ENCODE data around the gene DST.

DNA sequence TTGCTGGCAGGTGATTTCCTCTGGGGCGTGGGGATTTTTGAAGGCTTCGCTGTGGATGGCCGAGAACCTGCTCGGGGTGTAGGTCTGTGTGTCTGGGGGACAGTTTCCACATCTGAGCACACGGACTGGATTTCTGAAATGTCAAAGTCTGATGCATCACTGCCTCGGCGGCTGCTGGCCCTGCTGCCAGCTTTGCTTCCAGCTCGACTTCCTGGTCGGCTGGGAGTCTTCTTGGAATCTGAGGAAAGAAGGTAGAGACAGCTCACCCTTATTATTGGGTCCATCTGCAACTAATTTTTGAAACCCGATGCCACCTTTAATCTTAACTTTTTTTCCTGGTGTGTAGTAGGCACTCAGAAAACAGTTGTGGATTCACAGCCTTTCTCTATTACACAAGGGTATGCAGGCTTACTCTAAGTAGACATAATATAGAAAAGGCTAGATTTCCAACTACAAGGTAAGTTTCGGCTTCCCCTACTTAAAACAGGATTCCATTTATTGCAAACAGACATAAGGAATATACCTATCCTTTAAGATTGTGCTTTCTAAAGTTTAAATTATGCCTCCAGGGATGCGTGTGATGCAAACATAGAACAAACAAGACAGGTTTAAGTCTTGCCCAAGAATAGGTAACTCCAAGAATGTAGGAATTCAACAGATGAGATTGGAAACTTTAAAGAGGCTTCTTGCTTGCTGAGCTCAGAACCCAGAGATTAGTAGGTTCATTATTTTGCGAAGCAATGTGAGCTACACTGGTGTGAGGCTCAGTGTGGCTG, 183.5 kb downstream of the DST start:
- TF ChIP-seq, protein P1, sequence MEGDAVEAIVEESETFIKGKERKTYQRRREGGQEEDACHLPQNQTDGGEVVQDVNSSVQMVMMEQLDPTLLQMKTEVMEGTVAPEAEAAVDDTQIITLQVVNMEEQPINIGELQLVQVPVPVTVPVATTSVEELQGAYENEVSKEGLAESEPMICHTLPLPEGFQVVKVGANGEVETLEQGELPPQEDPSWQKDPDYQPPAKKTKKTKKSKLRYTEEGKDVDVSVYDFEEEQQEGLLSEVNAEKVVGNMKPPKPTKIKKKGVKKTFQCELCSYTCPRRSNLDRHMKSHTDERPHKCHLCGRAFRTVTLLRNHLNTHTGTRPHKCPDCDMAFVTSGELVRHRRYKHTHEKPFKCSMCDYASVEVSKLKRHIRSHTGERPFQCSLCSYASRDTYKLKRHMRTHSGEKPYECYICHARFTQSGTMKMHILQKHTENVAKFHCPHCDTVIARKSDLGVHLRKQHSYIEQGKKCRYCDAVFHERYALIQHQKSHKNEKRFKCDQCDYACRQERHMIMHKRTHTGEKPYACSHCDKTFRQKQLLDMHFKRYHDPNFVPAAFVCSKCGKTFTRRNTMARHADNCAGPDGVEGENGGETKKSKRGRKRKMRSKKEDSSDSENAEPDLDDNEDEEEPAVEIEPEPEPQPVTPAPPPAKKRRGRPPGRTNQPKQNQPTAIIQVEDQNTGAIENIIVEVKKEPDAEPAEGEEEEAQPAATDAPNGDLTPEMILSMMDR (IDR thresholded peaks at IDR 0.05; ENCODE audit: low read depth, low read length, poor library complexity, severe bottlenecking) = no peak
- TF ChIP-seq EZH2phosphoT487 (IDR thresholded peaks at IDR 0.05; ENCODE audit: borderline replicate concordance, low read length) = no peak

Measured in DOHH2 (cell line).